GM12878 (cell line): Measurements from ENCODE around the gene ARHGAP44. TPM values are rescaled to one million over a fixed set of nuclear protein-coding genes. Genes with fewer than 3 reads are reported as not detected.

Source experiments
- ATAC-seq: fragments of 200-7000 bp; cut with Tn5 transposase; 3 replicates; pipeline ENCODE4 v1.9.1; 2020; ENCODE audit warnings: mild to moderate bottlenecking, moderate library complexity
- BruUV-seq: library from RNA; stranded (reverse); fragments of 400-500 nt; replicated peaks from 2 replicates; lab custom pipeline; 2021; lab: Mats Ljungman, UMichigan
- CTCF ChIA-PET: fragments of 300-600 bp; sonication (Branson Sonifier 250); formaldehyde crosslinking; extraction: SDS; loops from one replicate; lab custom pipeline; 2021; ENCODE audit warnings: inconsistent platforms; lab: Yijun Ruan, JAX
- POLR2A ChIA-PET: fragments of 350-600 bp; formaldehyde crosslinking; extraction: SDS; loops from one replicate; lab custom pipeline; 2021; ENCODE audit warnings: inconsistent platforms; lab: Charles Lee
- RAD21 ChIA-PET: fragments of 300-600 bp; sonication (Branson Sonifier 250); formaldehyde crosslinking; loops from one replicate; lab custom pipeline; 2023; ENCODE audit warnings: antibody characterized with exemption; ENCODE audit not compliant: unreplicated experiment; lab: Charles Lee
- SMC1A ChIA-PET: fragments of 300-600 bp; sonication (Branson Sonifier 250); formaldehyde crosslinking; loops from one replicate; lab custom pipeline; 2023; ENCODE audit not compliant: unreplicated experiment, uncharacterized antibody; lab: Charles Lee
- DNase-seq: peaks from one replicate; pipeline ENCODE4 v3.0.0-alpha.2; 2011; ENCODE audit warnings: low read depth, low spot score
- FAIRE-seq: peaks from 3 replicates; lab custom pipeline; 2011; peaks lifted over from hg19 to GRCh38; lab: Jason Lieb, UNC
- H2AFZ ChIP-seq: 2 replicates; pipeline ENCODE4 v1.6.0; 2011; ENCODE audit warnings: low read depth, low read length, control low read depth; ENCODE audit not compliant: control insufficient read depth
- H3K27ac ChIP-seq: 2 replicates; pipeline ENCODE4 v1.5.1; 2011; ENCODE audit warnings: control low read depth; ENCODE audit not compliant: control insufficient read depth, insufficient read depth
- H3K27me3 ChIP-seq, 2 experiments: replicated peaks in 1 of 2; 2 replicates each; pipeline versions ENCODE4 v1.6.0 to v1.6.1; 2011; ENCODE audit warnings: low read length in 1 of 2; ENCODE audit not compliant: control insufficient read depth in 2 of 2, insufficient read depth in 2 of 2
- H3K36me3 ChIP-seq, 2 experiments: 2 replicates each; pipeline ENCODE4 v1.5.1; 2011; ENCODE audit warnings: low read length in 1 of 2; ENCODE audit not compliant: control insufficient read depth in 2 of 2, insufficient read depth in 2 of 2
- H3K4me1 ChIP-seq: 2 replicates; pipeline ENCODE4 v1.6.1; 2011; ENCODE audit warnings: mild to moderate bottlenecking, low read length, moderate library complexity, mixed read lengths; ENCODE audit not compliant: control insufficient read depth, insufficient read depth
- H3K4me2 ChIP-seq: 2 replicates; pipeline ENCODE4 v1.6.0; 2011; ENCODE audit warnings: control low read depth; ENCODE audit not compliant: control insufficient read depth, insufficient read depth
- H3K4me3 ChIP-seq: fragments of 200-600 bp; sonication (generic); 2 replicates; pipeline ENCODE4 v1.5.1; 2016
- H3K79me2 ChIP-seq: 2 replicates; pipeline ENCODE4 v1.6.0; 2011; ENCODE audit warnings: low read length; ENCODE audit not compliant: control insufficient read depth, insufficient read depth
- H3K9ac ChIP-seq: 2 replicates; pipeline ENCODE4 v1.8.0; 2011; ENCODE audit warnings: low read length, control low read depth, mixed read lengths; ENCODE audit not compliant: control insufficient read depth, insufficient read depth
- H3K9me3 ChIP-seq: replicated peaks from 3 replicates; pipeline ENCODE4 v1.5.1; 2011; ENCODE audit warnings: mild to moderate bottlenecking, low read length; ENCODE audit not compliant: control insufficient read depth, insufficient read depth
- H4K20me1 ChIP-seq: 2 replicates; pipeline ENCODE4 v1.6.0; 2011; ENCODE audit not compliant: control insufficient read depth, insufficient read depth
- BACH1 ChIP-seq: fragments of 450-650 bp; IDR thresholded peaks from 2 replicates; pipeline ENCODE4 v1.6.1; 2017; ENCODE audit warnings: mild to moderate bottlenecking, borderline replicate concordance
- CBX5 ChIP-seq: sonication (generic); IDR thresholded peaks from 2 replicates; pipeline ENCODE4 v1.6.1; 2016; ENCODE audit warnings: low read depth, moderate library complexity, mild to moderate bottlenecking, inconsistent platforms
- EGR1 ChIP-seq, 2 experiments: IDR thresholded peaks; 1 replicate in 1 of 2; 2 replicates in 1 of 2; pipeline ENCODE4 v1.6.1; 2011 to 2012; ENCODE audit warnings: low read depth in 2 of 2, low read length in 2 of 2, borderline replicate concordance in 1 of 2, mild to moderate bottlenecking in 1 of 2, moderate library complexity in 1 of 2
- FOXM1 ChIP-seq: IDR thresholded peaks from 2 replicates; pipeline ENCODE4 v1.6.1; 2012; ENCODE audit warnings: low read depth, mild to moderate bottlenecking, inconsistent platforms, low read length, moderate library complexity
- NBN ChIP-seq: fragments of 450-650 bp; IDR thresholded peaks from 2 replicates; pipeline ENCODE4 v1.6.1; 2016
- NFYB ChIP-seq: IDR thresholded peaks from 2 replicates; pipeline ENCODE4 v1.6.1; 2011; ENCODE audit warnings: low read depth, mild to moderate bottlenecking, low read length, improper control_type of control experiment, moderate library complexity; ENCODE audit not compliant: insufficient read depth
- POLR2A ChIP-seq: IDR thresholded peaks from 2 replicates; pipeline ENCODE4 v1.6.1; 2011; ENCODE audit warnings: low read depth, mild to moderate bottlenecking, low read length
- SREBF1 ChIP-seq: IDR thresholded peaks from 2 replicates; pipeline ENCODE4 v1.6.1; 2012; ENCODE audit warnings: mild to moderate bottlenecking, low read length
- ZSCAN29 ChIP-seq: fragments of 450-650 bp; IDR thresholded peaks from 2 replicates; pipeline ENCODE4 v1.6.1; 2017; ENCODE audit warnings: mild to moderate bottlenecking, moderate library complexity
- WGBS: methylation state at CpG from one replicate; pipeline ENCODE4 v1.1.6; 2016; ENCODE audit warnings: low lambda C conversion rate; ENCODE audit not compliant: insufficient replicate concordance, insufficient coverage; ENCODE audit errors: missing lambda C conversion rate; 5-methylcytosine and 5-hydroxymethylcytosine counted together
- in situ Hi-C: fragments of 300-500 bp; cut with MboI; formaldehyde crosslinking; loops from 9 replicates; pipeline ENCODE4 v1.14.3; 2018; ENCODE audit warnings: mixed read lengths
- intact Hi-C: fragments of 100-400 bp; cut with micrococcal nuclease; formaldehyde crosslinking; loops from one replicate; pipeline ENCODE4 v1.14.2; 2022; ENCODE audit not compliant: unreplicated experiment
- polyA plus RNA-seq, 11 experiments: library from polyadenylated mRNA; depleted of rRNA in 4 of 11; unstranded in 6 of 11; stranded (reverse) in 5 of 11; fragments of >200 nt; fragmentation: Nextera tagmentation in 4 of 11; fragmentation: Illumina TruSeq in 1 of 11; extraction: Ambion mirVana in 4 of 11; extraction: Trizol in 1 of 11; gene quantifications; 1 replicate in 1 of 11; 2 replicates in 10 of 11; pipeline versions ENCODE4 v1.2.1 to v1.2.3, GENCODE V29; 2011 to 2016; ENCODE audit warnings: inconsistent platforms in 2 of 11, missing spikeins in 2 of 11, low read depth in 1 of 11
- total RNA-seq, 4 experiments: library from RNA; depleted of rRNA in 3 of 4; stranded (reverse); fragments of >200 nt in 3 of 4; fragmentation: Illumina TruSeq in 1 of 4; extraction: Trizol in 1 of 4; gene quantifications; 2 replicates each; pipeline versions ENCODE4 v1.2.1 to v1.2.3, GENCODE V29; 2013 to 2021

The ARHGAP44 gene
- total and polyA plus RNA-seq, 10 of the 15 experiments (the other 5 are each of a cell fraction or from before 2014, with no cell fraction given), result 0.11 to 1.2 (median 0.48) TPM

- no peak for DNase-seq
- H3K4me1 ChIP-seq, result no peaks in the 10 kb centered on the region
- WGBS, result 35% methylated on average over 1 of the region's 1 CpG
Measured at GRCh38 chr17:12826431-12826830, 37.1 kb downstream of the ARHGAP44 start.

GRCh38 chr17:12830777-12831247 is 41.5 kb downstream of the ARHGAP44 start:
- ChIA-PET RAD21 (no interaction called here), CTCF (no interaction called here), POLR2A (no interaction called here), SMC1A (no interaction called here)
- Histone ChIP-seq H2AFZ (no peak overlapping the region), H3K36me3 (no peaks in the 10 kb centered on the region), H3K4me2 (no peak overlapping the region), H3K9ac (no peak overlapping the region), H3K9me3 (peaks cover 5% of the 10 kb centered on the region), H3K27ac (no peak overlapping the region), H3K27me3 (no peaks in the 10 kb centered on the region), H3K4me1 (no peaks in the 10 kb centered on the region), H4K20me1 (no peaks in the 10 kb centered on the region), H3K79me2 (no peaks in the 10 kb centered on the region), H3K4me3 (no peak overlapping the region)
- intact Hi-C loops, result no loop called here
- FAIRE-seq, result no peak
- TF ChIP-seq FOXM1, result no peak
- TF ChIP-seq ZSCAN29, result no peak
- no peak for TF ChIP-seq BACH1
- no peak for TF ChIP-seq SREBF1
- TF ChIP-seq POLR2A, result no peak
- TF ChIP-seq CBX5, result no peak
- TF ChIP-seq NFYB, result no peak
- no peak for TF ChIP-seq EGR1 (IDR thresholded peaks at IDR 0.05; ENCODE audit: borderline replicate concordance in 1 of 2, low read depth in 2 of 2, low read length in 2 of 2)
- in situ Hi-C loops, result no loop called here
- no TSS peak for BruUV-seq
- no peak for DNase-seq
- ATAC-seq, result no peak
- 27% methylated on average over 3 of the region's 3 CpGs for WGBS

More at GRCh38 chr17:12826431-12826830, 37.1 kb downstream of the ARHGAP44 start:
- ChIA-PET SMC1A (no interaction called here), POLR2A (no interaction called here), CTCF (no interaction called here), RAD21 (no interaction called here)
- Histone ChIP-seq H3K79me2 (no peaks in the 10 kb centered on the region), H2AFZ (no peak overlapping the region), H3K4me3 (no peak overlapping the region), H3K27me3 (no peaks in the 10 kb centered on the region), H3K36me3 (no peaks in the 10 kb centered on the region), H3K9me3 (peaks cover 3% of the 10 kb centered on the region; the same call in 2 of the 3 replicates), H3K9ac (no peak overlapping the region), H4K20me1 (no peaks in the 10 kb centered on the region), H3K27ac (no peak overlapping the region), H3K4me2 (no peak overlapping the region)
- no peak for FAIRE-seq
- intact Hi-C loops, result no loop called here
- in situ Hi-C loops, result no loop called here
- ATAC-seq, result no peak
- BruUV-seq, result no TSS peak
- TF ChIP-seq NBN (no peak), POLR2A (no peak)
